Natural killer cell (primary cell): ENCODE measurements around the gene STK40. TPM values are rescaled to one million over a fixed set of nuclear protein-coding genes. Genes with fewer than 3 reads are reported as not detected.

Experiments
- ATAC-seq, 3 donors: fragments of 150-1000 bp in 2 of 3; fragments of 200-7000 bp in 1 of 3; cut with Tn5 transposase; 1 replicate in 1 of 3; 2 replicates in 2 of 3; pipeline ENCODE4 v1.10.0; 2021; ENCODE audit warnings: mild to moderate bottlenecking in 2 of 3, moderate library complexity in 2 of 3
- DNase-seq, 2 donors: peaks; one replicate each; pipeline versions ENCODE4 v3.0.0 to v3.0.0-alpha.2; 2013 to 2021; ENCODE audit warnings: mixed read lengths in 1 of 2
- H3K27ac ChIP-seq: one replicate; pipeline ENCODE4 v1.5.1; 2013; ENCODE audit warnings: mild to moderate bottlenecking, low read length
- H3K27me3 ChIP-seq: one replicate; pipeline ENCODE4 v1.6.1; 2013; ENCODE audit warnings: low read length; ENCODE audit not compliant: control insufficient read depth, insufficient read depth
- H3K36me3 ChIP-seq: one replicate; pipeline ENCODE4 v1.6.1; 2013; ENCODE audit warnings: low read length; ENCODE audit not compliant: control insufficient read depth, insufficient read depth
- H3K4me1 ChIP-seq: one replicate; pipeline ENCODE4 v1.6.1; 2013; ENCODE audit warnings: low read length; ENCODE audit not compliant: control insufficient read depth, insufficient read depth
- H3K4me3 ChIP-seq: one replicate; pipeline ENCODE4 v1.5.1; 2013; ENCODE audit warnings: low read length
- H3K9me3 ChIP-seq: one replicate; pipeline ENCODE4 v1.6.1; 2013; ENCODE audit warnings: low read length; ENCODE audit not compliant: control insufficient read depth, insufficient read depth
- H3K27ac Mint-ChIP-seq, 2 donors: one replicate each; pipeline ENCODE4 v1.8.0; 2022; ENCODE audit warnings: mild to moderate bottlenecking in 2 of 2, mixed read lengths in 2 of 2, moderate library complexity in 1 of 2
- H3K27me3 Mint-ChIP-seq, 2 donors: one replicate each; pipeline ENCODE4 v1.8.0; 2022; ENCODE audit warnings: low read depth in 2 of 2, mixed read lengths in 2 of 2
- H3K36me3 Mint-ChIP-seq: one replicate; pipeline ENCODE4 v1.8.0; 2022; ENCODE audit warnings: mixed read lengths
- H3K4me1 Mint-ChIP-seq, 2 donors: one replicate each; pipeline ENCODE4 v1.8.0; 2022; ENCODE audit warnings: mixed read lengths in 2 of 2
- H3K4me3 Mint-ChIP-seq: one replicate; pipeline ENCODE4 v1.8.0; 2022; ENCODE audit warnings: mild to moderate bottlenecking, moderate library complexity, mixed read lengths
- H3K9me3 Mint-ChIP-seq, 2 donors: one replicate each; pipeline ENCODE4 v1.8.0; 2022; ENCODE audit warnings: mixed read lengths in 2 of 2
- WGBS: methylation state at CpG from one replicate; pipeline ENCODE4 v1.1.7; 2013; ENCODE audit warnings: missing lambda C conversion rate; ENCODE audit not compliant: insufficient coverage; 5-methylcytosine and 5-hydroxymethylcytosine counted together
- intact Hi-C: fragments of 100-400 bp; cut with micrococcal nuclease; formaldehyde crosslinking; loops from one replicate; pipeline ENCODE4 v1.14.2; 2022
- total RNA-seq, 4 donors: library from RNA; stranded (reverse); fragments of 120-200 nt in 1 of 4; gene quantifications; one replicate each; pipeline versions ENCODE4 v1.2.3 to v1.2.4, GENCODE V29; 2013 to 2022
- TF ChIP-seq, protein P1 (sequence below): fragments of 200-600 bp; IDR thresholded peaks from one replicate; pipeline ENCODE4 v1.8.0; 2022; ENCODE audit warnings: antibody characterized with exemption

Gene STK40
- total RNA-seq, 3 donors from 2014 or later (not counting 1 experiment from before 2014, with no cell fraction given): 55.9 to 65.3 (median 59.8) TPM

DNA sequence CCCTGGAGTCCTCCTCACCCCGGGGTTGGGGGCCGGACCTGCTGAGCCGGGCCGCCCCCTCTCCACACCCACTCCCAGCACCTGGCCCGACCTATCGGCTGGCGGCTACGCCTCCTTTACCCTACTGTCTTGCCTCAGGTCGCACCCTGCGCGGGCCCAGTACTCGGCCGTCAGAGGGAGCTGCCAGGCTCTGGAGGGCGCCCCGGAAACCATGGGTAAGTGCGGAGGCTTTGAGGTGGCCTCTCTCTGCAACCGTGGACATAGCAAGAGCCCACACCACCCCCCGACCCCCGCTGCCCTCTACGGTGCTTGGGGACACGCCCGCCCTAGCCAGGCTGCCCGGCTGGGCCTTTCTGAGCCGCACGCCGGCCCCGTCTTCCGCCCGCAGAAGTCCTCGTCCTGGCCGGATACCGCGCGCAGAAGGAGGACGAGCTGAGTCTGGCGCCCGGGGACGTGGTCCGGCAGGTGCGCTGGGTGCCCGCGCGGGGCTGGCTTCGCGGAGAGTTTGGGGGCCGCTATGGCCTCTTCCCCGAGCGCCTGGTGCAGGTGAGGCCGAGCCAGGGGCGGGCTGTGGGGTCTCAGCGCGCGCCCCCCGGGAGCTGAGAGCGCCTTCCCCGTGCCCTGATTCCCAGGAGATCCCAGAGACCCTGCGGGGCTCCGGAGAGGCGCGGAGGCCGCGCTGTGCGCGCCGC lies 79.4 kb downstream of the STK40 start, which contains the start of gene SH3D21:
TSS of gene SH3D21 (plus strand) at position 159 of the 692 bp plus-strand sequence. CDS start at position 212, 53 bp downstream.
- 5% methylated on average over 65 of the region's 65 CpGs for WGBS
- Mint-ChIP-seq H3K27me3 (no peaks in the 10 kb centered on the region), H3K9me3 (no peaks in the 10 kb centered on the region), H3K36me3 (peaks cover 7% of the 10 kb centered on the region), H3K27ac (peak within 1 kb of the TSS; percentile 62 to 83), H3K4me1 (peaks cover 14 to 30% of the 10 kb centered on the region in 2 donors), H3K4me3 (peak within 1 kb of the TSS; percentile 95)
- Histone ChIP-seq H3K4me3 (peak within 1 kb of the TSS; percentile 48), H3K36me3 (peaks cover 23% of the 10 kb centered on the region), H3K27me3 (no peaks in the 10 kb centered on the region), H3K27ac (peak within 1 kb of the TSS; percentile 28), H3K4me1 (peaks cover 24% of the 10 kb centered on the region), H3K9me3 (no peaks in the 10 kb centered on the region)
- intact Hi-C loops: loop anchor here (2.0 to 5.0 kb wide), 2 partner anchors 61 to 158 kb away; partner anchors contain the start of gene TRAPPC3
- ATAC-seq (peak; percentile 41 to 52 (median 49)), DNase-seq (peak; percentile 40 to 69)
- TF ChIP-seq, protein P1, sequence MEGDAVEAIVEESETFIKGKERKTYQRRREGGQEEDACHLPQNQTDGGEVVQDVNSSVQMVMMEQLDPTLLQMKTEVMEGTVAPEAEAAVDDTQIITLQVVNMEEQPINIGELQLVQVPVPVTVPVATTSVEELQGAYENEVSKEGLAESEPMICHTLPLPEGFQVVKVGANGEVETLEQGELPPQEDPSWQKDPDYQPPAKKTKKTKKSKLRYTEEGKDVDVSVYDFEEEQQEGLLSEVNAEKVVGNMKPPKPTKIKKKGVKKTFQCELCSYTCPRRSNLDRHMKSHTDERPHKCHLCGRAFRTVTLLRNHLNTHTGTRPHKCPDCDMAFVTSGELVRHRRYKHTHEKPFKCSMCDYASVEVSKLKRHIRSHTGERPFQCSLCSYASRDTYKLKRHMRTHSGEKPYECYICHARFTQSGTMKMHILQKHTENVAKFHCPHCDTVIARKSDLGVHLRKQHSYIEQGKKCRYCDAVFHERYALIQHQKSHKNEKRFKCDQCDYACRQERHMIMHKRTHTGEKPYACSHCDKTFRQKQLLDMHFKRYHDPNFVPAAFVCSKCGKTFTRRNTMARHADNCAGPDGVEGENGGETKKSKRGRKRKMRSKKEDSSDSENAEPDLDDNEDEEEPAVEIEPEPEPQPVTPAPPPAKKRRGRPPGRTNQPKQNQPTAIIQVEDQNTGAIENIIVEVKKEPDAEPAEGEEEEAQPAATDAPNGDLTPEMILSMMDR: no peak

DNA sequence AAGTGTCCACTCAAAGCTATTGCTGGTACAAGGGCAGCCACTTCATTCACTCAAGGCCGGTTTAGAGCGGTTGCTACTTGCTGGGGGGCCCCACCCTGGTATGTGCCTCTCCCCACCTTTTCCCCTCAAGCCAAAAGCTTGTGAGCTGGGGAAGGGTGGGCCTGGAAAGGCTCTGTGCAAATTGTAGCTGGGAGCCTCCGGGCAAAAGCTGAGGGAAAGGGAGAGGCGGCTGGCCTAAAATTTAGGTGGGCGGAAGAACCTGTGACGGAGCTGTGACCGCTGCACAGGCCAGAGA lies 79.9 kb downstream of the STK40 start:
- Mint-ChIP-seq H3K36me3 (peaks cover 7% of the 10 kb centered on the region), H3K27me3 (no peaks in the 10 kb centered on the region), H3K27ac (peak overlapping the region in 1 of 2 donors; percentile 83), H3K4me3 (peak overlapping the region; percentile 95), H3K4me1 (peaks cover 14 to 30% of the 10 kb centered on the region in 2 donors), H3K9me3 (no peaks in the 10 kb centered on the region)
- DNase-seq (no peak), ATAC-seq (no peak)
- H3K36me3 ChIP-seq: peaks cover 28% of the 10 kb centered on the region
- intact Hi-C loops: loop anchor here (2.0 to 5.0 kb wide), 2 partner anchors 61 to 157 kb away; partner anchors contain the start of gene TRAPPC3
- 91% methylated on average over 7 of the region's 7 CpGs for WGBS
- TF ChIP-seq, protein P1: no peak
- no peak overlapping the region for H3K27ac ChIP-seq
- no peaks in the 10 kb centered on the region for H3K9me3 ChIP-seq
- H3K4me1 ChIP-seq: peaks cover 24% of the 10 kb centered on the region
- H3K4me3 ChIP-seq: no peak overlapping the region
- no peaks in the 10 kb centered on the region for H3K27me3 ChIP-seq

DNA sequence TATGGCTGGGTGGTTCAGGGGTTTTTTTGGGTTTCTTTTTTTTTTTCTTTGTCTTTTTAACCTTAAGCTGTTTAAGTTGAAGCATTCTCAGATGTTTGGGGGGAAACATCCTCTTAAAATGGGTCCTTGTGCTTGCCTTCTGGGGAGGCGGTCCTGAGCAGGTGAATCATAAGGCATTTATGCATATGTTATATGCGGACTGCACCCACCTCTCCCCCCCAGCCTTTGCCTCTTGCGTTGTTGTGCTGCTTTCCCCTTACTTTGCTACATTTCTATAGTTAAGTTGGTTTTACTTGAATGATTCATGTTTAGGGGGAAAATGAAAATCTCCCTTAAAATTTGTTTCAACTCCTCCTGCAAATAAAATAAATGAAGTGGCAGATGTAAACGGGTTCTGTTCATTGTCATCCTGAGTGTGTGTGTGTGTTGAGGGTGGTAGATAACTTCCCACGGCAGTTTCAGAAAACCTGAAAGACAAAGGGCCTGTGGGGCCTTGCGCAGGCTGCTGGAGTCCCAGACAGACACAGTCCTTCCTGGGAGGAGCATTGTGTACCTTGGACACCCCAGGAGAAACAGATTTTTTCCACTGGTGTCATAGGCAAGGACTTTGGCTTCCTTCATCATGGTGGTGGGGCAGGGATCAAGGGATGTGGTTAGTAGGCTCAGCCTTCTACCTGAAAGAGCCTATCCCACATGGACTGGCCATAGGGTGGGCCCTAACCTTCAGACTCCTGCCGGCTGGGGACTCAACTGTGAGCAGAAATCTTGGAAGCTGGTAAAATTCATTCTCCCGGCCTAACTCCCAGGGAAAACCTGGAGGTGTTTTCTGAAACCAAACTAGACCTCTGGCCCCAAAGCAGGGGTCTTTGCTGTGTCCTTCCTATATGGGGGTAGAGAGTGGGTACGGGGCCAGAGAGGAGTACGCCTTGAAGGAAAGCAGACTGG lies 80.5 kb downstream of the STK40 start:
- ATAC-seq: no peak
- H3K27ac Mint-ChIP-seq: peak overlapping the region in 1 of 2 donors; percentile 83
- 93% methylated on average over 7 of the region's 10 CpGs for WGBS
- peaks cover 34% of the 10 kb centered on the region for H3K36me3 ChIP-seq
- H3K4me1 Mint-ChIP-seq: peaks cover 9 to 29% of the 10 kb centered on the region in 2 donors
- peaks cover 7% of the 10 kb centered on the region for H3K36me3 Mint-ChIP-seq
- H3K27me3 ChIP-seq: no peaks in the 10 kb centered on the region
- intact Hi-C loops: loop anchor here (5.0 kb wide), 1 partner anchor 62 kb away; no protein-coding TSS in a partner anchor
- H3K9me3 Mint-ChIP-seq: no peaks in the 10 kb centered on the region
- peak overlapping the region; percentile 95 for H3K4me3 Mint-ChIP-seq
- H3K4me1 ChIP-seq: peaks cover 22% of the 10 kb centered on the region
- peak overlapping the region; percentile 6 for H3K27ac ChIP-seq
- no peak for DNase-seq
- TF ChIP-seq, protein P1: no peak
- no peaks in the 10 kb centered on the region for H3K27me3 Mint-ChIP-seq
- H3K4me3 ChIP-seq: no peak overlapping the region
- H3K9me3 ChIP-seq: no peaks in the 10 kb centered on the region
